HG03442 (cell line): ENCODE data around the gene ELAVL4.

Experiments
- ATAC-seq: cut with Tn5 transposase; IDR thresholded peaks from one replicate; pipeline ENCODE4 v1.9.1; 2021; ENCODE audit warnings: mild to moderate bottlenecking, moderate library complexity; ENCODE audit not compliant: unreplicated experiment

ELAVL4 gene

GRCh38 chr1:50237056-50237455 is 128.3 kb downstream of the ELAVL4 start:
- no peak for ATAC-seq

- ATAC-seq, result no peak
These were observed 135.2 kb downstream of the ELAVL4 start for GRCh38 chr1:50243939-50244338.

GRCh38 chr1:50246869-50247268 is 138.1 kb downstream of the ELAVL4 start:
- ATAC-seq, result no peak

- peak; percentile 86 for ATAC-seq
These were observed 143.0 kb downstream of the ELAVL4 start for GRCh38 chr1:50251702-50252101.

GRCh38 chr1:50252196-50252595 is 143.5 kb downstream of the ELAVL4 start:
- ATAC-seq, result no peak
